ENCODE data around the gene COL4A4.

The COL4A4 gene

DNA sequence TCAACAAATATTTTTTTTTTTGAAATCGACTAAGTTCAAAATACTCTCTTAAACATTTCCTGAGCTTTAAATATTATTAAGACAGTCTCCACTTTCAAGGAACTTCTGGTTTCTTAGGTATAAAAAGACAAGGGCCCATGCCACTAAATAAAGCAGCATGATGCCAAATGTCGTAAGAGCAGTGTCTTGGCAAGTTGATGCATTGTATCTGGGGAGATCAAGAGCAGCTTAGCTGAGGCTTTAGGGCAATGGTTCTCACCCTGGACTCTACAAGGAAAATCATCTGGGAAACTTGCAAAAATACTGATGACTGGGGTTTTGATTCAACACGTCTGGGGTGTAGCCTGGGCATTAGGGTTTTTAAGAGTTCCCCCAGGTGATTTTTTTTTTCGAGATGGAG lies 41.7 kb upstream of the COL4A4 start:
- ATAC-seq (ENCODE audit: insufficient read depth, low read depth), result no peak

DNA sequence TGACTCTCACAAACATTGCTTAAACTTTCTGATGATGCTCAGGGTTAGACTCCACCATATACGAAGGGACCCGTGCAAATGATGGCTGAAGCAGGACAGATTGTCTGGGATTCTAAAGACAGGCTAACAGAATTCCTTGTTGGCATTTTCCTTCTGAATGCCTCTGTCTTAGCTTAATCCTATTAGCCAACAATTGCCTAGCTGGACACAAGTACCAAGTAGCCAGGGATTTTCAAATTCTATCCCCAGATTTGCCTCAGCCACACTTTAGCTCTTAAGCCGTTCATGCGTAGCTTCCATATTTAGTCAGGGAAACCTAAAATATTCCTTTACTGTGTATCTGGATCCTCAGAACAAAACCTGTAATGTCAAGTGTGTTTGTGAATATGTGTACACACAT lies 40.4 kb upstream of the COL4A4 start:
- H3K9ac ChIP-seq (ENCODE audit: low read depth, low read length), result no peak overlapping the region
- H3K4me3 ChIP-seq (ENCODE audit: low read depth in 1 of 2, low read length in 2 of 2), result no peak overlapping the region
- DNase-seq (no peak), ATAC-seq (ENCODE audit: insufficient read depth, low read depth) (no peak)
- H3K27ac ChIP-seq (ENCODE audit: low read length), result no peak overlapping the region
- H3K4me2 ChIP-seq (ENCODE audit: insufficient read depth, low read length), result no peak overlapping the region
- no peak for TF ChIP-seq EZH2 (IDR thresholded peaks at IDR 0.05; ENCODE audit: borderline replicate concordance, low read depth, low read length, severe bottlenecking)
- TF ChIP-seq, protein P1, sequence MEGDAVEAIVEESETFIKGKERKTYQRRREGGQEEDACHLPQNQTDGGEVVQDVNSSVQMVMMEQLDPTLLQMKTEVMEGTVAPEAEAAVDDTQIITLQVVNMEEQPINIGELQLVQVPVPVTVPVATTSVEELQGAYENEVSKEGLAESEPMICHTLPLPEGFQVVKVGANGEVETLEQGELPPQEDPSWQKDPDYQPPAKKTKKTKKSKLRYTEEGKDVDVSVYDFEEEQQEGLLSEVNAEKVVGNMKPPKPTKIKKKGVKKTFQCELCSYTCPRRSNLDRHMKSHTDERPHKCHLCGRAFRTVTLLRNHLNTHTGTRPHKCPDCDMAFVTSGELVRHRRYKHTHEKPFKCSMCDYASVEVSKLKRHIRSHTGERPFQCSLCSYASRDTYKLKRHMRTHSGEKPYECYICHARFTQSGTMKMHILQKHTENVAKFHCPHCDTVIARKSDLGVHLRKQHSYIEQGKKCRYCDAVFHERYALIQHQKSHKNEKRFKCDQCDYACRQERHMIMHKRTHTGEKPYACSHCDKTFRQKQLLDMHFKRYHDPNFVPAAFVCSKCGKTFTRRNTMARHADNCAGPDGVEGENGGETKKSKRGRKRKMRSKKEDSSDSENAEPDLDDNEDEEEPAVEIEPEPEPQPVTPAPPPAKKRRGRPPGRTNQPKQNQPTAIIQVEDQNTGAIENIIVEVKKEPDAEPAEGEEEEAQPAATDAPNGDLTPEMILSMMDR (IDR thresholded peaks at IDR 0.05; ENCODE audit: borderline replicate concordance, extremely low read depth, low read length, poor library complexity, severe bottlenecking), result no peak
- no peaks in the 10 kb centered on the region for H4K20me1 ChIP-seq (ENCODE audit: insufficient read depth, low read length)
- no peak overlapping the region for H2AFZ ChIP-seq (ENCODE audit: low read depth, low read length)
- H3K9me3 ChIP-seq (ENCODE audit: insufficient read depth, low read length, severe bottlenecking), result no peaks in the 10 kb centered on the region
- no peaks in the 10 kb centered on the region for H3K79me2 ChIP-seq (ENCODE audit: insufficient read depth, low read length)
- H3K27me3 ChIP-seq (ENCODE audit: insufficient read depth, low read length, poor library complexity), result peaks cover 4% of the 10 kb centered on the region
- H3K36me3 ChIP-seq (ENCODE audit: insufficient read depth, low read length), result no peaks in the 10 kb centered on the region
- H3K4me1 ChIP-seq (ENCODE audit: insufficient read depth, low read length), result no peaks in the 10 kb centered on the region

More for the DNA sequence above, 41.7 kb upstream of the COL4A4 start:
- Histone ChIP-seq H3K4me2 (ENCODE audit: insufficient read depth, low read length) (no peak overlapping the region), H3K27me3 (ENCODE audit: insufficient read depth, low read length, poor library complexity) (peaks cover 4% of the 10 kb centered on the region), H3K9ac (ENCODE audit: low read depth, low read length) (no peak overlapping the region), H2AFZ (ENCODE audit: low read depth, low read length) (no peak overlapping the region), H3K9me3 (ENCODE audit: insufficient read depth, low read length, severe bottlenecking) (no peaks in the 10 kb centered on the region), H3K4me1 (ENCODE audit: insufficient read depth, low read length) (no peaks in the 10 kb centered on the region), H4K20me1 (ENCODE audit: insufficient read depth, low read length) (no peaks in the 10 kb centered on the region), H3K36me3 (ENCODE audit: insufficient read depth, low read length) (no peaks in the 10 kb centered on the region), H3K79me2 (ENCODE audit: insufficient read depth, low read length) (no peaks in the 10 kb centered on the region), H3K4me3 (ENCODE audit: low read depth in 1 of 2, low read length in 2 of 2) (no peak overlapping the region), H3K27ac (ENCODE audit: low read length) (no peak overlapping the region)
- DNase-seq, result no peak
- TF ChIP-seq EZH2 (IDR thresholded peaks at IDR 0.05; ENCODE audit: borderline replicate concordance, low read depth, low read length, severe bottlenecking), result no peak
- TF ChIP-seq, protein P1 (IDR thresholded peaks at IDR 0.05; ENCODE audit: borderline replicate concordance, extremely low read depth, low read length, poor library complexity, severe bottlenecking), result no peak

DNA sequence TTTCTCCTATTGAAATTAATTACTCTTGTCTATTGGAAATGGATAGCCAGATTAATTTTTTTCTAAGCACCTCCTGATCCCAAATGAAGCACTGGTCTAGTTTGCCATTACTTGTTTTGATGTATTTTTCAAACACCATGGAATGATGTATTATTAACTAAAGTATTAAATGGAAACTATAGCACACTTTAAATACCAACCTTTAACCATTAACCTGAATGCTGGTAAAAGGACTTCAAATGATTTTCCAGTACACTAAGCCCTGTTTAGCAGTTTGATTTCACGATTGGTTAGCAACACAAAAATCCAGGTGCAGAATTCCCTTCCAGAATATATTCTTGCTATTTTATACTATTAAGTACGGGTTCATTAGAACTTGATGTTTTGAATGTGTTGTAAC lies 37.8 kb upstream of the COL4A4 start:
- H3K9me3 ChIP-seq (ENCODE audit: insufficient read depth, low read length, severe bottlenecking), result no peaks in the 10 kb centered on the region
- TF ChIP-seq, protein P1 (IDR thresholded peaks at IDR 0.05; ENCODE audit: borderline replicate concordance, extremely low read depth, low read length, poor library complexity, severe bottlenecking), result no peak
- no peak for TF ChIP-seq EZH2 (IDR thresholded peaks at IDR 0.05; ENCODE audit: borderline replicate concordance, low read depth, low read length, severe bottlenecking)
- ATAC-seq (ENCODE audit: insufficient read depth, low read depth), result no peak

DNA sequence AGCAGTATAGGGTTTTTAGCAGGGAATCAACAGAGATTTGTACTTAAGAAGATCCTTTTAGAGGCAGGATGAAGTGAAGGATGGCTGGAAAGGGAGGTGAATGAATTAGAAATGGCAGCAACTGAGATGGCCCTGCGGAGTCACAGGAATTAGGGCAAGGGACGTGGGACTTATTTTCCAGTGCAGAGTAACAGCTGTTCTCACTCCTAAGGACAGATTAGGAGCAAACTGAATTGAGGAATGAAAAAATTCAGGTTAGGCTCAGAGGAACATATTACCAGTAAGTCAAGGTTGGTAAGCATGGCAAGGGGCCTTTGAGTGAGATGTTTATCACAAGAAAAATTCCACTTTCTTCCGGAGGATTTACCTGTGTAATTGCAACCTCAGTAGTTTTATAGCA lies 34.9 kb upstream of the COL4A4 start:
- DNase-seq (no peak), ATAC-seq (ENCODE audit: insufficient read depth, low read depth) (no peak)
- Histone ChIP-seq H3K4me2 (ENCODE audit: insufficient read depth, low read length) (no peak overlapping the region), H3K9me3 (ENCODE audit: insufficient read depth, low read length, severe bottlenecking) (no peaks in the 10 kb centered on the region), H3K79me2 (ENCODE audit: insufficient read depth, low read length) (no peaks in the 10 kb centered on the region), H3K4me3 (ENCODE audit: low read depth in 1 of 2, low read length in 2 of 2) (no peak overlapping the region), H3K36me3 (ENCODE audit: insufficient read depth, low read length) (no peaks in the 10 kb centered on the region), H4K20me1 (ENCODE audit: insufficient read depth, low read length) (no peaks in the 10 kb centered on the region), H2AFZ (ENCODE audit: low read depth, low read length) (no peak overlapping the region), H3K27me3 (ENCODE audit: insufficient read depth, low read length, poor library complexity) (no peaks in the 10 kb centered on the region), H3K27ac (ENCODE audit: low read length) (no peak overlapping the region), H3K4me1 (ENCODE audit: insufficient read depth, low read length) (no peaks in the 10 kb centered on the region), H3K9ac (ENCODE audit: low read depth, low read length) (no peak overlapping the region)
- TF ChIP-seq, protein P1 (IDR thresholded peaks at IDR 0.05; ENCODE audit: borderline replicate concordance, extremely low read depth, low read length, poor library complexity, severe bottlenecking), result no peak
- no peak for TF ChIP-seq EZH2 (IDR thresholded peaks at IDR 0.05; ENCODE audit: borderline replicate concordance, low read depth, low read length, severe bottlenecking)

More for the DNA sequence above, 37.8 kb upstream of the COL4A4 start:
- no peak overlapping the region for H3K4me2 ChIP-seq (ENCODE audit: insufficient read depth, low read length)
- H3K27me3 ChIP-seq (ENCODE audit: insufficient read depth, low read length, poor library complexity), result no peaks in the 10 kb centered on the region
- H3K9ac ChIP-seq (ENCODE audit: low read depth, low read length), result no peak overlapping the region
- H3K79me2 ChIP-seq (ENCODE audit: insufficient read depth, low read length), result no peaks in the 10 kb centered on the region
- H3K4me3 ChIP-seq (ENCODE audit: low read depth in 1 of 2, low read length in 2 of 2), result no peak overlapping the region
- no peaks in the 10 kb centered on the region for H3K36me3 ChIP-seq (ENCODE audit: insufficient read depth, low read length)
- H3K4me1 ChIP-seq (ENCODE audit: insufficient read depth, low read length), result no peaks in the 10 kb centered on the region
- H2AFZ ChIP-seq (ENCODE audit: low read depth, low read length), result no peak overlapping the region
- no peak overlapping the region for H3K27ac ChIP-seq (ENCODE audit: low read length)
- H4K20me1 ChIP-seq (ENCODE audit: insufficient read depth, low read length), result no peaks in the 10 kb centered on the region
- DNase-seq, result no peak

All from DND-41 (cell line).